Astrocyte (in vitro differentiated cells and primary cell): ENCODE results near the gene CIB2. TPM values are rescaled to one million over a fixed set of nuclear protein-coding genes. Genes with fewer than 3 reads are reported as not detected.

Experiments used
- DNase-seq: peaks from one replicate; pipeline ENCODE4 v3.0.0-alpha.2; 2010; ENCODE audit warnings: low read depth
- FAIRE-seq: peaks from 2 replicates; lab custom pipeline; 2011; peaks lifted over from hg19 to GRCh38; lab: Jason Lieb, UNC
- H2AFZ ChIP-seq: 2 replicates; pipeline ENCODE4 v1.6.0; 2012; ENCODE audit warnings: low read depth, low read length, inconsistent platforms
- H3K27ac ChIP-seq: 2 replicates; pipeline ENCODE4 v1.5.1; 2011; ENCODE audit warnings: low read depth, low read length, inconsistent platforms
- H3K27me3 ChIP-seq: 2 replicates; pipeline ENCODE4 v1.6.0; 2011; ENCODE audit warnings: low read length, inconsistent platforms; ENCODE audit not compliant: insufficient read depth
- H3K36me3 ChIP-seq: 2 replicates; pipeline ENCODE4 v1.5.1; 2011; ENCODE audit warnings: low read length, inconsistent platforms; ENCODE audit not compliant: insufficient read depth
- H3K4me1 ChIP-seq: 2 replicates; pipeline ENCODE4 v1.5.1; 2011; ENCODE audit warnings: low read length, inconsistent platforms; ENCODE audit not compliant: insufficient read depth
- H3K4me2 ChIP-seq: 2 replicates; pipeline ENCODE4 v1.6.0; 2012; ENCODE audit warnings: low read length, inconsistent platforms
- H3K4me3 ChIP-seq: 2 replicates; pipeline ENCODE4 v1.5.1; 2011; ENCODE audit warnings: low read depth, mild to moderate bottlenecking, low read length, inconsistent platforms; ENCODE audit not compliant: insufficient read depth
- H3K79me2 ChIP-seq: 2 replicates; pipeline ENCODE4 v1.6.0; 2012; ENCODE audit warnings: mild to moderate bottlenecking, low read length, inconsistent platforms; ENCODE audit not compliant: insufficient read depth
- H3K9ac ChIP-seq: 2 replicates; pipeline ENCODE4 v1.6.0; 2012; ENCODE audit warnings: mild to moderate bottlenecking, low read length, inconsistent platforms
- H3K9me3 ChIP-seq: 2 replicates; pipeline ENCODE4 v1.5.1; 2012; ENCODE audit warnings: low read depth, mild to moderate bottlenecking, low read length, inconsistent platforms; ENCODE audit not compliant: insufficient read depth
- H4K20me1 ChIP-seq: 2 replicates; pipeline ENCODE4 v1.6.0; 2012; ENCODE audit warnings: low read length, inconsistent platforms; ENCODE audit not compliant: insufficient read depth
- H3K27ac Mint-ChIP-seq: one replicate; pipeline ENCODE4 v1.8.0; 2021; ENCODE audit warnings: mild to moderate bottlenecking, mixed read lengths; ENCODE audit not compliant: unreplicated experiment
- H3K27me3 Mint-ChIP-seq: one replicate; pipeline ENCODE4 v1.8.0; 2021; ENCODE audit warnings: low read depth, mixed read lengths; ENCODE audit not compliant: unreplicated experiment
- H3K36me3 Mint-ChIP-seq: one replicate; pipeline ENCODE4 v1.8.0; 2021; ENCODE audit warnings: low read depth, mixed read lengths; ENCODE audit not compliant: unreplicated experiment
- H3K4me1 Mint-ChIP-seq: one replicate; pipeline ENCODE4 v1.8.0; 2021; ENCODE audit warnings: low read depth, mixed read lengths; ENCODE audit not compliant: unreplicated experiment
- H3K4me3 Mint-ChIP-seq: one replicate; pipeline ENCODE4 v1.8.0; 2021; ENCODE audit warnings: mild to moderate bottlenecking, moderate library complexity, mixed read lengths; ENCODE audit not compliant: unreplicated experiment
- H3K9me3 Mint-ChIP-seq: one replicate; pipeline ENCODE4 v1.8.0; 2021; ENCODE audit warnings: mild to moderate bottlenecking, mixed read lengths; ENCODE audit not compliant: unreplicated experiment
- EZH2 ChIP-seq: IDR thresholded peaks from 2 replicates; pipeline ENCODE4 v1.6.1; 2012; ENCODE audit warnings: mild to moderate bottlenecking, low read length, inconsistent platforms; ENCODE audit not compliant: insufficient read depth
- total RNA-seq: library from RNA; stranded (reverse); gene quantifications from 2 replicates; pipeline ENCODE4 v1.2.1, GENCODE V29; 2021
- TF ChIP-seq, protein P1 (sequence below): IDR thresholded peaks from 2 replicates; pipeline ENCODE4 v1.5.1; 2011; ENCODE audit warnings: low read depth, mild to moderate bottlenecking, inconsistent platforms, low read length, moderate library complexity; ENCODE audit not compliant: insufficient read depth

The CIB2 gene
- total RNA-seq, 1 donor from 2014 or later = 7.4 TPM

- DNase-seq = no peak
- peak overlapping the region; percentile 87 for H2AFZ ChIP-seq
- Mint-ChIP-seq H3K9me3 (no peaks in the 10 kb centered on the region), H3K4me1 (peaks cover 15% of the 10 kb centered on the region), H3K4me3 (peak overlapping the region; percentile 79), H3K27ac (no peak overlapping the region), H3K36me3 (no peaks in the 10 kb centered on the region), H3K27me3 (peaks cover 3% of the 10 kb centered on the region)
- H3K9ac ChIP-seq = peak overlapping the region; percentile 40
- no peak overlapping the region for H3K27ac ChIP-seq
- H3K4me1 ChIP-seq = peaks cover 22% of the 10 kb centered on the region
- no peaks in the 10 kb centered on the region for H3K36me3 ChIP-seq
- TF ChIP-seq, protein P1, sequence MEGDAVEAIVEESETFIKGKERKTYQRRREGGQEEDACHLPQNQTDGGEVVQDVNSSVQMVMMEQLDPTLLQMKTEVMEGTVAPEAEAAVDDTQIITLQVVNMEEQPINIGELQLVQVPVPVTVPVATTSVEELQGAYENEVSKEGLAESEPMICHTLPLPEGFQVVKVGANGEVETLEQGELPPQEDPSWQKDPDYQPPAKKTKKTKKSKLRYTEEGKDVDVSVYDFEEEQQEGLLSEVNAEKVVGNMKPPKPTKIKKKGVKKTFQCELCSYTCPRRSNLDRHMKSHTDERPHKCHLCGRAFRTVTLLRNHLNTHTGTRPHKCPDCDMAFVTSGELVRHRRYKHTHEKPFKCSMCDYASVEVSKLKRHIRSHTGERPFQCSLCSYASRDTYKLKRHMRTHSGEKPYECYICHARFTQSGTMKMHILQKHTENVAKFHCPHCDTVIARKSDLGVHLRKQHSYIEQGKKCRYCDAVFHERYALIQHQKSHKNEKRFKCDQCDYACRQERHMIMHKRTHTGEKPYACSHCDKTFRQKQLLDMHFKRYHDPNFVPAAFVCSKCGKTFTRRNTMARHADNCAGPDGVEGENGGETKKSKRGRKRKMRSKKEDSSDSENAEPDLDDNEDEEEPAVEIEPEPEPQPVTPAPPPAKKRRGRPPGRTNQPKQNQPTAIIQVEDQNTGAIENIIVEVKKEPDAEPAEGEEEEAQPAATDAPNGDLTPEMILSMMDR = no peak
- no peak for TF ChIP-seq EZH2
- H3K9me3 ChIP-seq = no peaks in the 10 kb centered on the region
- H3K4me2 ChIP-seq = peak overlapping the region; percentile 94
- peaks cover 7% of the 10 kb centered on the region for H4K20me1 ChIP-seq
- H3K27me3 ChIP-seq = no peaks in the 10 kb centered on the region
- H3K79me2 ChIP-seq = peaks cover 36% of the 10 kb centered on the region
- peak overlapping the region; percentile 50 for H3K4me3 ChIP-seq
- no peak for FAIRE-seq
Observed at GRCh38 chr15:78077871-78078210, 53.4 kb downstream of the CIB2 start.

DNA sequence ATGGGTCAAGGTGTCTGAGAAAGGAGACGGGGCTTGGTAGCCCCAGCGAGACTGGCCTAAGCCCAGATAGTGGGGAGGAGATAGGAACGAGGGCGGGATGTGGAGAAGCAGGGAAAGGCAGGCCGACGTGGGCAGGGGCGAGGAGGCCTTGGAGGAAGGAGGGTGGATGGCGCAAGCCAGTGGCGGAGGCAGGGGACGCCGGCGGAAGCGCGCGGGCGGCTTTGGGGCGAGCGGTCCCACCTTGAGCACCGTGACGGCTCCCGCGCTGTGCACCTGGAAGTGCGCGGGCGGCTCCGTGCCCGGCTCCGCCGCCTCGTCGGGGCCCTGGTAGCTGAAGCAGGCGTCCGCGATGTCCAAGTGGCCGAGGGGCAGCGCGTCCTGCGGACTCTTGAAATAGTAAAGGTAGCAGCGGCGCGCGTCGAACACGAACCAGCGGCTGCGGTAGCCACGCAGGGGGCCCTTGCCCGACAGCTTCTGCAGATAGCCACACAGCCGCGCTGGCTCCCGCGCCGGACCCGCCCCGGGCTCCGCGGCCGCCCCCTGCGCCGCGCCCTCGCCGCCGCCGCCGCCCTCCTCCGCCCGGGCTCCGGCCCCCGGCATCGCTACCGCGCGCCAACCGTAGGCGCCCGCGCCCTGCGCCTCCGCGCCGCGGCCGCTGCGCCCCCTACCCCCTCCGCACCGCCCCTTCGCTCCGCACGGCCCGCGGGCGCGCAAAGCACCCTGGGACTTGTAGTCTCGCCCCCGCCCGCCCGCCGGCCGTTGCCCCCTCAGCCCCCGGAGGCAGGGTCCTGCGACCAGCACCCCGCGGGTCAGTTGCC lies 54.0 kb downstream of the CIB2 start, which contains the start of gene TBC1D2B:
TSS of gene TBC1D2B (minus strand) at position 659 of the 818 bp plus-strand sequence. CDS start at position 600, 59 bp downstream.
- Histone ChIP-seq H3K27me3 (no peaks in the 10 kb centered on the region), H3K4me1 (peaks cover 28% of the 10 kb centered on the region), H2AFZ (peak within 1 kb of the TSS; percentile 87), H3K4me3 (peak within 1 kb of the TSS; percentile 84), H3K9ac (peak within 1 kb of the TSS; percentile 88), H3K9me3 (no peaks in the 10 kb centered on the region), H3K4me2 (peak within 1 kb of the TSS; percentile 94), H3K27ac (peak within 1 kb of the TSS; percentile 94), H3K79me2 (peaks cover 42% of the 10 kb centered on the region), H4K20me1 (peaks cover 13% of the 10 kb centered on the region), H3K36me3 (no peaks in the 10 kb centered on the region)
- TF ChIP-seq EZH2 = no peak
- TF ChIP-seq, protein P1 = no peak
- Mint-ChIP-seq H3K27me3 (no peaks in the 10 kb centered on the region), H3K4me1 (peaks cover 21% of the 10 kb centered on the region), H3K4me3 (peak within 1 kb of the TSS; percentile 94), H3K9me3 (no peaks in the 10 kb centered on the region), H3K27ac (peak within 1 kb of the TSS; percentile 94), H3K36me3 (no peaks in the 10 kb centered on the region)
- FAIRE-seq (no peak), DNase-seq (no peak)
